ENCODE measurements around the gene TUBD1.

TUBD1 gene

DNA sequence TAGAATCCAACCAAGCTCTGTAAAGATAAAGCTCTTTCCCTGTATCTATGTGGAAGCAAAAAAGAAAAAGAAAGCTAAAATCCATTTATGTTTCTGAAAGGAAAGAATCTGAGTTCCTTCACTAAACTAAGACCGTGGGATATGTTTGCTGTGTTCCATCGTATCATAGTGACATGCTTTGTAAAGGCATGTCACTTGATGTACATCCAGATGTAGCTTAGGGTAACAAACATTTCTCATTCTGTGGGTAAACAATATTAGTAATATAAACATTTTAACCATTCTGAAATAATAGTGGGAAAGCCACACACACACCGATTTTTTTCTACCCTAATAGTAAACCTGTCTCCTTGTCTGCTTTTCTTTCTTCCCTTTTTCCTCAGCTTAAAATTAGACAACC is 78.1 kb downstream of the TUBD1 start:
- DNase-seq: no peak

DNA sequence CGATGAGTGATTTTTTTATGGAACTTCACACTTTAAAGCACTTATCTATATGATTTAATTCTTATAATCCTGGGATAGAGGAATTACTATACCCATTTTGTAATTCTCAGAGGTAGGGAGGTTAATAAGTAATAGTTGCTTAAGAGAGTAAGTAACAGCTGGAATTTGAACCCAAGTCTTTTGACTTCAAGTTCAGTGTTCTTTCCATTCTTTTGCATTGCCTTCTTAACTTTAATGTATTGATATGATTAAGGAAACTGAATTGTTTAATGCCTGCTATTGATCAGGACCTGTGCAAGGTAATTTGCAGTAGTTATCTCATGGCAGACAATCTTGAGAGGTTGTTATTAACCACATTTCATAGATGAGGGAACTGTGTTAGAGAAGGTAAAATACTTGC is 78.5 kb downstream of the TUBD1 start:
- DNase-seq: no peak

DNA sequence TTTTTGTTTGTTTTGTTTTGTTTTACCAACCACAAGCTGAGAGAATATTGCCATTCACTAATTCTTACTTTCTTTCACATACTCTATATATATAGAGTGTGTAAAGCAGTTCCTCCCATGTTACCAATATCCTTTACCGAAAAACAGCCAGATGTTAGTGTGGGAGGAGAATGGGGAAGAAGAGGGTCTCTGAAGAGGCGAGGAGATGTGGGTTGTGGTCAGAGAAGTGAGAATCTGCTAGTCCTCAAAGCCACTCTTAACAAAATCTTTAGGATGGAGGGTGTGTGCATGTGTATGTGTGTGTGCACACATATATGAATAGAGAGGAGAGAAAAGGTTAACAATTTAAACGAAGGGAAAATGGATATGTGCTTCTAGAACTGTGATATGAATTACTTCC is 80.6 kb downstream of the TUBD1 start:
- no peak for DNase-seq

DNA sequence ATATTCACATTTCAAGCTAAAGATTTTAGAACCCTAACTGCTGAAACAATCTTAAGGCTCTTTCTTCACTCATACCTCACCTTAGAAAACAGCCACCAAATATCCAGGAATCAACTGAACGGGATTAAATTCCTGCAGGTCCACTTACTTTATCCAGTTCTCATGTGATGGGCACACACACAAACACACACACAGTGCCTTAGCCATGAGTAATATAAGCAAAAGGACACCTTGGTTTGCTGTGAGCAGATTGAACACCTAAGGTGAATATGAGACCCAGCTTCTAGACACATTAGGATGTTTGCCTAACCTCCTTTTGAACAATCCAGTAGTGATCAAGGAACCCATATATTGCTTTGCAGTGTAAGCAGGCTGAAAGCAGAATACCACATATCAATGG is 81.5 kb downstream of the TUBD1 start:
- no peak for DNase-seq

DNA sequence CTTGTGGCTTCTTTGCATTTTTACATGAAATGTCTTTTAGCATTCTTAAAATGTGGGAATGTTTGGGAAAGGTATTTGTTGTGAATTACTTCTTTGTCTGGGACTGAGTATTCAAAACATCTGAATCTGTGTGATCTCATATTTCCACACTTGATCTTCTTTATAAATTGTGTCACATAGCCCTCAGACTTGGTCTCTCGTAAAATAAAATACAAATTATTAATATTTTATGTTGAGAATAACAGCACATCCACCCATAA is 81.9 kb downstream of the TUBD1 start:
- no peak for DNase-seq

All from NCI-H1092 (cell line).